HG02943 (cell line): ENCODE data around the gene FAM25A.

ENCODE experiments used
- ATAC-seq: cut with Tn5 transposase; IDR thresholded peaks from one replicate; pipeline ENCODE4 v1.9.1; 2021; ENCODE audit warnings: mild to moderate bottlenecking, low read depth, moderate library complexity; ENCODE audit not compliant: unreplicated experiment

The FAM25A gene

GRCh38 chr10:87058171-87058570, 38.1 kb downstream of the FAM25A start:
- no peak for ATAC-seq

- ATAC-seq, result no peak
These were observed 39.3 kb downstream of the FAM25A start for GRCh38 chr10:87059401-87059800.

DNA sequence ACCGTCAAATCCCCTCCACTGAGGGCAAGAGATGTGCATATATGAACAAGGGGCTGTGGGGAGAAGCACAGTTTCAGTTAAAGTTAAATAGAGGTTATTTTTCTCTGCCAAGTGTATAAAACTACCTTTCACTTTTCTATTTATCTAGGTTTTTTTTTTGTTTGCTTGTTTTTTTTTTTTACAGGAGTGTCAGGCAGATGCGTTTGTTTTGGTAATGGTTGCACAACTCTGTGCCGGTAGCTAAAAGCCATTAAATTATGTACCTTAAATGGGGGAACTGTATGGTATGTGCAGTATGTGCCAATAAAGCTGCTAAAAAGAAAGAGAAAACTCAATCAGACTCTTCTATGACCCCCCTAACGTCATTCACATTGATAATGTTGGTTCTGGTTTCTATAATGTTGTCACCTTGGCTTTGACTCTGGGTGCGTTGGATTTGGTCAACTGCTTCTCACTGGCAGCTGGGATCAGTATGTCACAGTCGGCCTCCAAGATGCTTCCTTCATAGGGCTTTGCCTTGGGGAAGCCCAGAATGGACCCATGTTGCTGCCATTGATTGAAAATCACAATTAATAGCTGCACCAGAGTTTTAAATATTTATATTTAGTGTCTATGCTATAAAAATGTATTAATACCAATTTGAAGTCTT, 40.3 kb downstream of the FAM25A start:
- ATAC-seq, result no peak

DNA sequence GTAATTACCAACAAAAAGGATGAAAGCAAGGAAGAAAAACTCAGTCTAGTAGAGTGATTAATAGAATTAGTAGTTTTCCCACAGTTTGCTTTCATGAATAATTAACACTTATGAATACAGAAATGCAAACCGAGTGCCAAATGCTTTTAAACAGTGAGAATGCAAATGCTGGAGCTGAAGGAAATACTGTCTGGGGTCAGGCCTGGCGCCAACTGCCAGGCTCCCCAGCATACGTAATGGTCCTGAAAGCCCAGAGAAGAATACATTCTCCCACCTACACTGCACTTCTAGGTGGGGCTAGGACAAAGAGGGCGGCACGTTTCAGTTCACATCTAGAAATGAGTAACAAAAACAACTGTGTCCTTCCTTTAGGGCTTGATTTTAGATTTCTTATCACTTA, 44.6 kb downstream of the FAM25A start:
- no peak for ATAC-seq

DNA sequence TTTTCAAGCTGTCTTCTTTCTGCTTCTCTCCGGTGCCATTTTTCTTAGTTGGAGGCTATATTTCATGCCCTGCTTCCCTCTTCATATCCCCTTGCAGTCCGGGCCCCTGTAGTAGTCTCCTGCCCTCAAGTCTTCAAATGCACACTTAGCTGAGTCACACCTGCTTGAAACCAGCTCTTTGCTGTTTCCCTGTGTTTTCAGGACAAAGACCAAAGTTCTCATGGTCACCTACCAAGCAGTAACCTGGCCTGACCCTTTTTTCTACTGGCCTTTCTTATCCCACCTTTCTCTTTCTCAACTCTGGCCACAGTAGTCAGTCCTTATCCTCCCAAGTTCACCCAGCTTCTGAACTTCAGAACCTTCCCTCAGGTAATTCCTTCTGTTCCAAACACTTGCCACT, 46.1 kb downstream of the FAM25A start:
- ATAC-seq, result no peak

DNA sequence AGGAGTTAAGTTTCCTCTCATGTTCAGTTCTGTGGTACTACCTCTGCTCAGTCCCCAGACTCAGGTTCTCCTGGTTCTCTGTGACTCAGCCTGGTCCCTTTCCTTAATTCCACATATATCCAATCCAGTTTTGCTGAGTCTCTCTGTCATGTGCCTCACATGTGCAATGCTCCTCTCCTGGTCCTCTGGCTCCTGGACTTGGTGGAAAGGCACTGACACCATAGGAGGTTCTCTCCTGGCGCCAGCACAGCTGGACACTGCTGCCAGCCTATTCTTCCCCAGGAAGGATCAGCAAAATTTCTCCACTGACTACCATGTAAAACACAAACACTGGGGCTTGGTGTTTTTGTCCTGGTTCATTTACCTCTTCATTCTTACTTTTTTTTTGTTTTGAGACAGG, 46.8 kb downstream of the FAM25A start:
- ATAC-seq, result no peak

GRCh38 chr10:87068281-87068680, 48.2 kb downstream of the FAM25A start:
- ATAC-seq, result no peak

- ATAC-seq, result no peak
These were observed 52.4 kb downstream of the FAM25A start for GRCh38 chr10:87072449-87072848.
